HG03280 (cell line): ENCODE measurements around the gene ASCL5.
"Not testable (repeated sequence)": the region's sequence is repeated elsewhere in the genome, so short reads cannot be mapped to it uniquely, and the experiment has no call there.

Experiments
- ATAC-seq: cut with Tn5 transposase; IDR thresholded peaks from one replicate; pipeline ENCODE4 v1.9.1; 2021; ENCODE audit warnings: mild to moderate bottlenecking, moderate library complexity; ENCODE audit not compliant: unreplicated experiment

ASCL5 gene, protein sequence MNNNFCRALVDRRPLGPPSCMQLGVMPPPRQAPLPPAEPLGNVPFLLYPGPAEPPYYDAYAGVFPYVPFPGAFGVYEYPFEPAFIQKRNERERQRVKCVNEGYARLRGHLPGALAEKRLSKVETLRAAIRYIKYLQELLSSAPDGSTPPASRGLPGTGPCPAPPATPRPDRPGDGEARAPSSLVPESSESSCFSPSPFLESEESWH

GRCh38 chr1:201126832-201127754, at the start of gene ASCL5:
Gene ASCL5 (minus strand): TSS chr1:201127184. CDS start chr1:201115372, 11,812 bp downstream.
- ATAC-seq = no peak

DNA sequence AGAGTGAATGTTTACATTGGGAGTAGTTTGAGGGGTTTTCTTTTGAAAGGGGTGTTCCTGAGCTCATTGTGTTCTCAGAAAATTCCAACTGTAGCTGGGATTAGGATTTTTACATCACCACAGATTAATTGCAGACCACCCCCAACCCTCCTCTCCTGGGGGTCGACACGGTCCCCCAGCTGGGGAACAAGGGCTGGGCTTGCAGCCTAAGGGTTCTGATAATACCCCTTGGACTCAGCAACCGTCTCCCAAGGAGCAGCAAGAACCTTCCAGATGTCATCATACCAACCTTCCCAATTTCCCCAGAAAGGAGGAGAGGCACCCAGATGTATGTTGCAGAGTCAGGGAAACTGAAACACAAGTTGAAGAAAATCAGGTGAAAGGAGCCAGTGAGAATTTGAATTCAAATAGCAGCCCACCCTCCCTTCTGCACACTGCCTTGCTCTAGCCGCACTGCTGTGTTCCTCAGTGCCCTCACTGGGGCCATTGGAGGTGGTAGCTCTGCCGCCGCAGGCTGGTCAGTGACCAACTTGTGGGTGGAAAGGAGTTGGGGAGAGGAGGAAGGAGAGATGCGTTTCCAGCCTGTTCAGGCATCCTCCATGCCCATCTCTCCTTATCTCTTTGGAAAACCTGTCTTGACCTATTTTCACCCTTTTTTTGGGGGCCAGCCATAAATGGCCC, 49.0 kb upstream of the ASCL5 start:
- no peak for ATAC-seq

- no peak for ATAC-seq
These were observed 46.8 kb upstream of the ASCL5 start for GRCh38 chr1:201173736-201174135.

- ATAC-seq = no peak
These were observed 46.1 kb upstream of the ASCL5 start for GRCh38 chr1:201172999-201173610.

DNA sequence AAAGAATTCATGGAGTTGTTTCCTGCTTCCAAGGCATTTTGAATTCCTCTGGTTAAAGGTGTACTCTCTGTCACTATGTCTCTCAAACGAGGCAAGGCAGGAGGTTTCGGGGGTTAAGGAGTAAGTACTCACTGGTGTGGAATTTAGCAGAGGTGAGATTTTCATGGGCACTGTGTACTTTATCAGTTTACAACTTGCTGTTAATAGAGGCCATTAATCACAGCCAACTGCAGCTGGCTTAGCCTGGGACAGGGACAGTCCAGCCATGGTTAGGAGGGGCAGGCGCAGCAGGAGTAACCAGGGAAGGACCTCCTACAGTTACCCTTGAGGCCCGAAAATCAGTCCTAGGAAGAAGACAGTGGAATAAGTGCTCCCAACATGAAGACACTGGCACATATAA, 45.3 kb upstream of the ASCL5 start:
- ATAC-seq = no peak

- ATAC-seq = peak; percentile 36
These were observed 44.4 kb upstream of the ASCL5 start for GRCh38 chr1:201171063-201172036.

DNA sequence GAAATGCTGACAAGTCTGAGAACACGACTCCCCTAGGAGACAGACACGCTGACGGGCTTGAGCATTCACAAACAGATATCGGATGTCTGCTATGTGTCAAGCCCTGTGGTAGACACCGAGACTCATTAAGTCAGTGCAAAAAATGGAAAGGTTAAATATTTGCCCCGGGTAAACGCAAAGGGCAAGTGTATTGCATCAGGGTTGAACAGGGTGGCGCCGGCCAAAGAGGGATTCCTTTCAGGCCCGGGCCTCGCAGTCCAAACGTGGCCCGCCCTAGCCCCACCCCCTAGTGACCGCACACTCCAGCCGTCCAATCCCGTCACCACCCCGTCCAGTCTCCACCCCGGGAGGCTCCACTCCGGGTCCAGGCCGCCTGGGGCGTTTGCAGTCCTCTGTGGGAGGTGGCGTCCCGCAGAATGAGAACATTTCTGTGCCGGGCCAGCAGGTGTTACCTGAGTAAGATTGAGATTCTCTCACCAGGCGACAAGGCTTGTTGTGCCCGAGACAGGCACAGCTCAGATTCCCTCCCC, 43.6 kb upstream of the ASCL5 start:
- peak; percentile 98 for ATAC-seq

DNA sequence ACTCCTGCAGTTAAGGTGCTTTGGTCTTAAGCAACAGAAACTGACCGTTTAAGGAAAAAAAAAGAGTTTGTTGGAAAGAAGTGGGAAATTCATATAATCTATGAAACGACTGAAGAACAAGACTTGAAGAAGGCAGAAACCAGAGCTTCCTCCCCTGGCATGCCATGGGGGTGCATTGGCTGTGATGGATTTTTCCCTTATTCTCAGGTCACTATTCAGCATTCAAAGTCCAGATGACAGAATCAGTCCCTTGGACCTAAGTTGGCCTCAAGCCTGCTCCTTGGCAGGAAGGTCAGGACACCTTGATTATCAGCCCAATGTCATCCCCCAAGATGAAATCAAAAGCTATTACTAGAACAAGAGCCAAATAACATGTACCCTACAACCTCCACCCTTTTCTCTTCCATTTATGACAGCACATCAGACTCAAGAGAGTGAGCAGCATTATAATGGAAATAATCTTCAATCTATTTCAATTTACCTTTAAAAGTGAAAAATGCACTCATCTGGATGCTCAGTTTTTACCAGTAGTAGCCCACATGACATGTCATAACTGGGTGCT, 43.1 kb upstream of the ASCL5 start:
- no peak for ATAC-seq

GRCh38 chr1:201169203-201169602, 42.2 kb upstream of the ASCL5 start:
- ATAC-seq = no peak

GRCh38 chr1:201167041-201167991, 40.3 kb upstream of the ASCL5 start:
- no peak for ATAC-seq

- ATAC-seq = no peak
These were observed 37.7 kb upstream of the ASCL5 start for GRCh38 chr1:201164645-201165044.

GRCh38 chr1:201163707-201164106, 36.7 kb upstream of the ASCL5 start:
- ATAC-seq = no peak

DNA sequence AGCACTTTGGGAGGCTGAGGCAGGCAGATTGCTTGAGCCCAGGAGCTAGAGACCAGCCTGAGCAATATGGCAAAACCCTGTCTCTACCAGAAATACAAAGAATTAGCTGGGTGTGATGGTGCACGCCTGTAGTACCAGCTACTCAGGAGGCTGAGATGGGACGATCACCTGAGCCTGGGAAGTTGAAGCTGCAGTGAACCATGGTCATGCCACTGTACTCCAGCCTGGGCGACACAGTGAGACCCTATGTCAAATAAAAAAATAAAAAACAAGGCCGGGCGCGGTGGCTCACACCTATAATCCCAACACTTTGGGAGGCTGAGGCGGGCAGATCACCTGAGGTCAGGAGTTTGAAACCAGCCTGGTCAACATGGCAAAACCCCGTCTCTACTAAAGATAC, 36.1 kb upstream of the ASCL5 start:
- ATAC-seq = not testable (repeated sequence)

DNA sequence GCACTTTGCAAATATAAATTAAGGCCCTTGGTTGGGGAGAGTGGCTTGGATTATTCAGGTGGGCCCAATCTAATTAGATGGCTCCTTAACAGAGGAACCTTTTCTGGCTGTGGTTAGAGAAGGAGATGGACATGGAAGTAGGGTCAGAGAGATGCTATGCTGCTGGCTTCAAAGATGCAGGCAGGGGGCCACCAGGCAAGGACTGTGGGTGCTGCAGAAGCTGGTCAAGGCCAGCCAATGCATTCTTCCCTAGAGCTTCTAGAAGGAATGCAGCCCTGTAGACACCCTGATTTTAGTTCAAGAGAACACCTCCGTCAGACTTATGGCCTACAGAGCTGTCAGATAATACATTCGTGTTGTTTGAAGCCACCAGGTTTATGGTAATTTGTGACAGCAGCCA, 31.0 kb upstream of the ASCL5 start:
- ATAC-seq = no peak

- ATAC-seq = no peak
These were observed 29.8 kb upstream of the ASCL5 start for GRCh38 chr1:201156819-201157218.

- no peak for ATAC-seq
These were observed 29.4 kb upstream of the ASCL5 start for GRCh38 chr1:201156346-201156745.

DNA sequence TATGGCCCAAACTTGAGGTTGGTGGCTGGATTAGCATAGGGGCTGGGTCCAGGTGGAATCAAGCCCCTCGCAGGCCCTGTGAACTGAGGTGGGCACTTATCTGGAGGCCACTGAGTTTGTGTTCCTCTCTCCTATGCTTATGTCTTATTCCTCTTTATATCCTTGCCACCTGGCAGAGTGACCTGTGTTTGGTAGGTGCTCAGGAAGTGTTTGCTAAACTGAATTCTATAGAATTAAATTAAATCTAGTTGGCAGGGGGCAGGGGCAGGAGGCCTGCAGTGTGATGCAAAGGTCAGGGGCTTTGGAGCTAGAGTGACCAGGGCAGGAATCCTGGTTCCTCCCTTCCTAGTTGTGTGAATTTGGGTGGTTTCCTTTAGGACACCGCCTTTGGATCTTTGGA, 28.4 kb upstream of the ASCL5 start:
- ATAC-seq = no peak

- ATAC-seq = peak; percentile 98
These were observed 27.6 kb upstream of the ASCL5 start, which contains the start of gene TMEM9 for GRCh38 chr1:201154389-201155165. Gene TMEM9 (minus strand): TSS chr1:201154474. CDS start chr1:201153923, 551 bp downstream.
